Measurements from ENCODE around the gene IL16. TPM values are rescaled to one million over a fixed set of nuclear protein-coding genes. Genes with fewer than 3 reads are reported as not detected.
"Not testable (repeated sequence)": the region's sequence is repeated elsewhere in the genome, so short reads cannot be mapped to it uniquely, and the experiment has no call there.

IL16 gene
- total and polyA plus RNA-seq, 2 experiments from 2014 or later = not detected

DNA sequence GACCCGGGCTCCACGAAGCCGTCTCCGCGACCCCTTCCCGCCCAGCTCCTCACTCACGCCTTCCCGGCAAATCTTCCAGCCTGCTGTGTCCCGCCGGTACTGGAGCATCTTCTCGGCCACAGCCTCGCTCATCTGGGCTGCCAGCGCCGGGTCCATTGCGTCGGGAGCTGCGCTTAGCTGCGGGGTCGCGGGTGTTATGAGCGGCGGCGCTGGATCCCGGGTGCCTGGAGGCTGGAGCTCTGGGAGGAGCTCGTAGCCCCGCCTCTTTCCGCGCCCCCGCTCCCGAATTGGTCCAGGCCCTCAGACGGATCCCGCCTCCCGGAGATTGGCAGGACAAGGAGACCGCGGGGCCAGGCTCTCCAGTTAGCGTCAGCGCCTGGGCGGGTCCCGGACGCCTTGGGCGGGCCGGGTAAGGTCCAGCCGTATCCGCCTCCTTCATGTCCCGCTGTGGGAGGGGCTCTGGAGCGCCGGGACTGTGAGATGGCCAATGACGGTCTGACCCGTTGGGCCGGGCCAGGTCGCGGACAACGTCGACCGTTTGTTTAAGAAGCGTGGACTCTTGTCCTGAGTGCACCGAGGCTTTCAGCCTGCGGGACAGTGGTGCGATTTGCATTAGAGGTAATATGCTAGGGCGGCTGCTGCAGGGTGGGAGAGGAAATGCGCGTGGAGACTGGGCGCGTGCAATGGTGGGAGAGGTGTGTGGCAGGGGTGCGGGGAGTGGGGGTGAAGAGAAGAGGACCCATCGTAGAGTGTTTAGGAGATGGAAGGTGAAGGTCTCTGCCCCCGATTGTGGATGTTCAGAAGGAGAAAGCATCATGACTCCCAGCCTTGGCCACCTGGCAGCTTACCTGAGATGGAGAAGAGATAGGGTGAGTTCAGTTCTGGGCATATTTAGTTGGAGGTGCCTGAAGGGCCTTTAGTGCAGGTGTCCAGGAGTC is 127.5 kb downstream of the IL16 start, which contains the start of gene STARD5:
STARD5 (minus strand) TSS at position 198 of the 938 bp plus-strand sequence; CDS start at position 156, 42 bp downstream.
- no peaks in the 10 kb centered on the region for H3K9me3 ChIP-seq (ENCODE audit: low read depth)
- peak within 1 kb of the TSS; percentile 39 for H3K4me3 ChIP-seq
- TF ChIP-seq, protein P1, sequence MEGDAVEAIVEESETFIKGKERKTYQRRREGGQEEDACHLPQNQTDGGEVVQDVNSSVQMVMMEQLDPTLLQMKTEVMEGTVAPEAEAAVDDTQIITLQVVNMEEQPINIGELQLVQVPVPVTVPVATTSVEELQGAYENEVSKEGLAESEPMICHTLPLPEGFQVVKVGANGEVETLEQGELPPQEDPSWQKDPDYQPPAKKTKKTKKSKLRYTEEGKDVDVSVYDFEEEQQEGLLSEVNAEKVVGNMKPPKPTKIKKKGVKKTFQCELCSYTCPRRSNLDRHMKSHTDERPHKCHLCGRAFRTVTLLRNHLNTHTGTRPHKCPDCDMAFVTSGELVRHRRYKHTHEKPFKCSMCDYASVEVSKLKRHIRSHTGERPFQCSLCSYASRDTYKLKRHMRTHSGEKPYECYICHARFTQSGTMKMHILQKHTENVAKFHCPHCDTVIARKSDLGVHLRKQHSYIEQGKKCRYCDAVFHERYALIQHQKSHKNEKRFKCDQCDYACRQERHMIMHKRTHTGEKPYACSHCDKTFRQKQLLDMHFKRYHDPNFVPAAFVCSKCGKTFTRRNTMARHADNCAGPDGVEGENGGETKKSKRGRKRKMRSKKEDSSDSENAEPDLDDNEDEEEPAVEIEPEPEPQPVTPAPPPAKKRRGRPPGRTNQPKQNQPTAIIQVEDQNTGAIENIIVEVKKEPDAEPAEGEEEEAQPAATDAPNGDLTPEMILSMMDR (IDR thresholded peaks at IDR 0.05; ENCODE audit: low read depth, low read length) = no peak
- no peaks in the 10 kb centered on the region for H3K4me1 ChIP-seq (ENCODE audit: low read depth)
- no peaks in the 10 kb centered on the region for H3K27me3 ChIP-seq
- H3K27ac ChIP-seq = no peak within 1 kb of the TSS
- DNase-seq (ENCODE audit: low read depth in 1 of 2, low spot score in 1 of 2) = peak; percentile 99
- H3K36me3 ChIP-seq = no peaks in the 10 kb centered on the region

DNA sequence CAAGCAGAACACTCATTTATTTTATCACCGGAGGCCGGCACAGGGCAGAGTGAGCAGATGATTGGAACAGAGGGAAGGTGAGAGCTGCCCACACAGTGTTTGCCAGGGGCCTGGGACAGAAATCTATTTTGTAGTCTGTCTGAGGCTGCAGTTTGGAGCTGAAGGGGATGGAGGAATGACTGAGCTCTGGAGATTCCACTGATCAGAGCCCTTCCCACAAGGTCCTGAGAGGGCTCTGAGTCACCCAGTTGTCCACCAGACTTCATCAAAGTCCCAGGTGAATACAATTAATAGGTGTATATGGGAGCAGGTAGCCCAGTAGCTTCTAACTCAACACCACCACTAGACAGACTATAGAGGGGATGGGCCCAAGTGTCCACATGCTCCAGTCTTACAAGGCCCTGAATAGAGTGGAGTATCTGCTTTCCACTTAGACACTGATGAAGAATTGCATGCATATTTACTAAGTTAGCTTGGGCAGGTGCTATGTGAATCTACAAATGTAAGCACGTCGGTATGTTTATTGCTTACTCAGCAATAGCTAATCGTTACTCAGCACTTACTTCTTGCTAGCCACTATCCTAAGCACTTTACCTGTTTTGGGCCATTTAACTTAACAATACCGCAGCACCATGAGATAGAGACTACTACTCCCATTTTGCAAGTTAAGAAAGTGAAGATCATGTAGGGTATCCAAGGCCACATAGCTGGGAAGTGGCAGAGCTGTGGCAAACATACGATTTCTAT is 130.0 kb downstream of the IL16 start:
- no peaks in the 10 kb centered on the region for H3K36me3 ChIP-seq
- no peaks in the 10 kb centered on the region for H3K27me3 ChIP-seq
- H3K9me3 ChIP-seq (ENCODE audit: low read depth) = no peaks in the 10 kb centered on the region
- peaks cover 10% of the 10 kb centered on the region for H3K4me1 ChIP-seq (ENCODE audit: low read depth)
- no peak overlapping the region for H3K4me3 ChIP-seq
- no peak overlapping the region for H3K27ac ChIP-seq
- DNase-seq (ENCODE audit: low read depth in 1 of 2, low spot score in 1 of 2) = no peak
- TF ChIP-seq, protein P1 (IDR thresholded peaks at IDR 0.05; ENCODE audit: low read depth, low read length) = no peak

DNA sequence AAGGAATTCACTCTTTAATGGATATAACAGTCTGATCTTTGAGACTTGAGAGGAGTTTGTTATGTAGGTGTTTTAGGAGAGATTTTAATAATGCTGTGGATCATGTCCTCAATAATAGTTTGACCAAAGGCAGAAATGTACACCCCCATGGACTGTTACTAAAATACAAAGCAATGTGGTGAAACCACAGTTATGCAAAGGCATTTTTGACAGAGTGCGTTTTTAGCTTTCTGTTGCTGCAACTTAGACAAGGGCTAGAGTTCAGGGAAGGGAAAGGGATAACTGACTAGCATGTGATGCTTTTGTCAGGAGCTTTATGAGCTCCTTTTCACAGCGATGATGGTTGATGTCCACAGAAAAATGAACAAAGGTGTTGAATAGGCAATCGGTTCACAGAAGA is 130.8 kb downstream of the IL16 start:
- H3K27ac ChIP-seq = no peak overlapping the region
- DNase-seq (ENCODE audit: low read depth in 1 of 2, low spot score in 1 of 2) = peak in 1 of 2 donors; percentile 90
- H3K36me3 ChIP-seq = no peaks in the 10 kb centered on the region
- TF ChIP-seq, protein P1 (IDR thresholded peaks at IDR 0.05; ENCODE audit: low read depth, low read length) = no peak
- H3K9me3 ChIP-seq (ENCODE audit: low read depth) = no peaks in the 10 kb centered on the region
- no peak overlapping the region for H3K4me3 ChIP-seq
- H3K4me1 ChIP-seq (ENCODE audit: low read depth) = peaks cover 11% of the 10 kb centered on the region
- H3K27me3 ChIP-seq = no peaks in the 10 kb centered on the region

DNA sequence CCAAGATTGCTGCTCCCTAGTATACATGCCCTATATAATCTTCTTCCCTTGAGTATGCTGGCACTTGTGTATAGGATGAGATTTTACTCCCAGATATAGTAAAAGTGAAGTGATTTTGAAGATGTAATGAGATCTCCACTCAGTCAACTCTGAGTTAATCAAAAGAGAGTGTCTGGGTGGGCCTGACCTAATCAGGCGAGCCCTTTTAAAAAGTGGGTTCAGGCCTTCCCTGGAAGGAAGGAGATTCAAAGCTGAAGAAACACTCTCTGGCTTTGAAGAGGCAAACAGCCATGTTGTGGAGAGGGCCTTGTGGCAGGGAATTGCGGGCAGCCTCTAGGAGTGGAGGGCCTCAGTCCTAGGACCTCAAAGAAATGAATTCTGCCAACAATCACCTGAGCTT is 132.8 kb downstream of the IL16 start:
- Histone ChIP-seq H3K4me3 (no peak overlapping the region), H3K9me3 (ENCODE audit: low read depth) (no peaks in the 10 kb centered on the region), H3K36me3 (no peaks in the 10 kb centered on the region), H3K4me1 (ENCODE audit: low read depth) (peaks cover 11% of the 10 kb centered on the region), H3K27me3 (no peaks in the 10 kb centered on the region), H3K27ac (no peak overlapping the region)
- TF ChIP-seq, protein P1 (IDR thresholded peaks at IDR 0.05; ENCODE audit: low read depth, low read length) = no peak
- DNase-seq (ENCODE audit: low read depth in 1 of 2, low spot score in 1 of 2) = no peak

DNA sequence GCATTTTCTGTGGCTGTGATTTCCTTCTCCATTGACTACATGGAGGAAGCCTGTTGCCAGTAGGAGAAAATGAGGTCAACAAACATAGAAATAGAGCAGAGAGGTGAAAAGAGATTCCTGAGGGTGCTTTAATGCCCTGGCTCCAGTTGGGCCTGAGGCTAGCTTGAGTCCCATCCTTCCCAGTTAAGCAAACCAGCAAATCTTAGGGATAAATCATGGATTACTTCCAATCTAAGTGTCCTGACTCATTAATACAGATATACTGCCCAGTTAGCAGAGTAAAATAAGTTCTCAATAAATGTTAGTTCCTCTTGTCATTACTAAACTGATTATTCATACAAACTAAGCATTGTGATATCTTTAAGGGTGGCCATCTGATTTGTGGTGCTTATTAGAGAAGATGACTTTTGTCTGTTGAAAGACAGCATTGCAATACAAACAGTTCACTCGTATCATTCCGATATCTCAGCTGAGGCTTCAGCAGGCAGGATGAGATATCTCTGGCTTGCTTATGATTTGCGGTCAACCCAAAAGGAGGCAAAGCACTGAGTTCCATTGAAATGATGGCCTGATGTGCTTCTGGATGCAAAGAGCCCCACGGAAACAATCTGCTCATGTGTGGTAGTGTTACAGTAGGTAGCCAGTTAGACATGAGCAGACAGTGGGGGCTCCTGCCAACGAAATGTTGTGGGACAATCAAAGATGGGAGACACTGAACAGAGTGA is 133.8 kb downstream of the IL16 start:
- no peaks in the 10 kb centered on the region for H3K9me3 ChIP-seq (ENCODE audit: low read depth)
- DNase-seq (ENCODE audit: low read depth in 1 of 2, low spot score in 1 of 2) = peak in 1 of 2 donors; percentile 46
- TF ChIP-seq, protein P1 (IDR thresholded peaks at IDR 0.05; ENCODE audit: low read depth, low read length) = no peak
- no peaks in the 10 kb centered on the region for H3K36me3 ChIP-seq
- no peak overlapping the region for H3K27ac ChIP-seq
- H3K27me3 ChIP-seq = no peaks in the 10 kb centered on the region
- no peak overlapping the region for H3K4me3 ChIP-seq
- H3K4me1 ChIP-seq (ENCODE audit: low read depth) = peaks cover 11% of the 10 kb centered on the region

DNA sequence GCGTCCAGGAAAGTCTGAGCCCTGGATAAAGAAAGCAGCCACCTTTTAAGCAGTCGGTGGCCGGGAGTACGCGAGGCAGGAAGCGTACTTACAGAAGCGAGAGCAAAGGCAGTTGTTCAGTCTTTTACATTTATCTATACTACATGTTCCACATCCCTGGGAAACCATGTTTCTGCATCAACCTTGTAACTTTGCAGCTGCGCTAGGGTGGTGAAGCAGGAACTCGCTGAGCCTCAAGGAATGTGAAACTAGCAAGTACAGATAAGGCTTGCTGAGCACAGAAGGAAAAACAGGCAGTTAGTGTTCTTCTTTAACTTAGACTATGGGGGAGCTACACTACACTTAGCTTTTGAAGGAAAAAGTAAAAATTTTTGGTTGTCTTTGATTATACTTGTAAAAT is 134.5 kb downstream of the IL16 start:
- DNase-seq (ENCODE audit: low read depth in 1 of 2, low spot score in 1 of 2) = peak; percentile 35 to 84
- H3K9me3 ChIP-seq (ENCODE audit: low read depth); H3K4me3 ChIP-seq; H3K27me3 ChIP-seq; H3K27ac ChIP-seq; H3K36me3 ChIP-seq: not testable (repeated sequence)
- peaks cover 11% of the 10 kb centered on the region for H3K4me1 ChIP-seq (ENCODE audit: low read depth)

Measured in cardiac muscle cell (in vitro differentiated cells and primary cell).